HEK293 (cell line): ENCODE measurements around the gene NCBP1.
"Not testable (repeated sequence)": the region's sequence is repeated elsewhere in the genome, so short reads cannot be mapped to it uniquely, and the experiment has no call there.

ENCODE experiments used
- CTCF ChIA-PET: fragments of 350-600 bp; formaldehyde crosslinking; extraction: SDS; loops from one replicate; lab custom pipeline; 2021; ENCODE audit warnings: antibody characterized with exemption; lab: Yijun Ruan, JAX
- POLR2A ChIA-PET: fragments of 300-600 bp; formaldehyde crosslinking; extraction: SDS; loops from one replicate; lab custom pipeline; 2020; ENCODE audit warnings: antibody characterized with exemption, inconsistent platforms; lab: Yijun Ruan, JAX
- H3K27ac ChIP-seq: fragments of 200-500 bp; sonication (Bioruptor generic); 2 replicates; pipeline ENCODE4 v1.5.1; 2014; ENCODE audit warnings: low read depth, low read length, control low read depth, inconsistent platforms; ENCODE audit errors: extremely low read depth
- H3K36me3 ChIP-seq, 2 experiments: fragments of 200-500 bp in 1 of 2; sonication (Bioruptor generic) in 1 of 2; 1 replicate in 1 of 2; 2 replicates in 1 of 2; pipeline ENCODE4 v1.5.1; 2014 to 2017; ENCODE audit warnings: inconsistent platforms in 2 of 2, low read length in 2 of 2; ENCODE audit not compliant: control insufficient read depth in 2 of 2, insufficient read depth in 1 of 2
- H3K4me1 ChIP-seq: fragments of 200-500 bp; sonication (Bioruptor generic); 2 replicates; pipeline ENCODE4 v1.5.1; 2014; ENCODE audit warnings: mild to moderate bottlenecking, low read length, inconsistent platforms; ENCODE audit not compliant: control insufficient read depth, insufficient read depth
- H3K4me3 ChIP-seq: 2 replicates; pipeline ENCODE4 v1.5.1; 2011; ENCODE audit warnings: low read depth, mild to moderate bottlenecking, control low read depth, low read length, moderate library complexity
- H3K9me3 ChIP-seq: fragments of 200-500 bp; sonication (Bioruptor generic); 2 replicates; pipeline ENCODE4 v1.5.1; 2014; ENCODE audit warnings: low read depth, low read length, inconsistent platforms; ENCODE audit not compliant: control insufficient read depth, insufficient read depth
- EGR2 ChIP-seq: fragments of 450-650 bp; formaldehyde crosslinking; IDR thresholded peaks from 2 replicates; pipeline ENCODE4 v1.5.1; 2016; ENCODE audit warnings: low read depth, missing biosample characterization, missing genetic modification characterization
- ELK4 ChIP-seq: IDR thresholded peaks from 2 replicates; pipeline ENCODE4 v1.6.1; 2011; ENCODE audit warnings: mild to moderate bottlenecking, low read depth, low read length, borderline replicate concordance
- GLIS1 ChIP-seq: fragments of 450-650 bp; formaldehyde crosslinking; IDR thresholded peaks from 2 replicates; pipeline ENCODE4 v1.5.1; 2016; ENCODE audit warnings: missing biosample characterization, missing genetic modification characterization
- INSM2 ChIP-seq: fragments of 450-650 bp; formaldehyde crosslinking; IDR thresholded peaks from 2 replicates; pipeline ENCODE4 v1.5.1; 2016; ENCODE audit warnings: missing biosample characterization, missing genetic modification characterization
- MYNN ChIP-seq: fragments of 450-650 bp; formaldehyde crosslinking; IDR thresholded peaks from 2 replicates; pipeline ENCODE4 v1.5.1; 2016; ENCODE audit warnings: missing biosample characterization, missing genetic modification characterization, borderline replicate concordance
- PRDM4 ChIP-seq: fragments of 450-650 bp; formaldehyde crosslinking; IDR thresholded peaks from 2 replicates; pipeline ENCODE4 v1.5.1; 2017; ENCODE audit warnings: missing biosample characterization, missing genetic modification characterization
- PRDM6 ChIP-seq: fragments of 450-650 bp; formaldehyde crosslinking; IDR thresholded peaks from 2 replicates; pipeline ENCODE4 v1.5.1; 2017; ENCODE audit warnings: missing biosample characterization, missing genetic modification characterization
- SCRT2 ChIP-seq: fragments of 450-650 bp; formaldehyde crosslinking; IDR thresholded peaks from 2 replicates; pipeline ENCODE4 v1.5.1; 2016; ENCODE audit warnings: missing biosample characterization, missing genetic modification characterization
- ZBTB26 ChIP-seq: fragments of 450-650 bp; formaldehyde crosslinking; optimal IDR thresholded peaks from 2 replicates; pipeline ENCODE3; 2016; ENCODE audit warnings: missing biosample characterization, mild to moderate bottlenecking, missing genetic modification characterization
- ZBTB6 ChIP-seq: fragments of 450-650 bp; formaldehyde crosslinking; IDR thresholded peaks from 2 replicates; pipeline ENCODE4 v1.5.1; 2017; ENCODE audit warnings: missing biosample characterization, missing genetic modification characterization
- ZNF132 ChIP-seq: fragments of 450-650 bp; formaldehyde crosslinking; IDR thresholded peaks from 2 replicates; pipeline ENCODE4 v1.5.1; 2017; ENCODE audit warnings: missing biosample characterization, missing genetic modification characterization, borderline replicate concordance
- ZNF366 ChIP-seq: fragments of 450-650 bp; formaldehyde crosslinking; conservative IDR thresholded peaks from 2 replicates; pipeline ENCODE4 v1.5.1; 2016; ENCODE audit warnings: missing biosample characterization, missing genetic modification characterization
- ZNF404 ChIP-seq: fragments of 450-650 bp; formaldehyde crosslinking; IDR thresholded peaks from 2 replicates; pipeline ENCODE4 v1.5.1; 2017; ENCODE audit warnings: missing biosample characterization, missing genetic modification characterization
- ZNF501 ChIP-seq: fragments of 450-650 bp; formaldehyde crosslinking; IDR thresholded peaks from 2 replicates; pipeline ENCODE4 v1.5.1; 2016; ENCODE audit warnings: missing biosample characterization, missing genetic modification characterization
- ZNF513 ChIP-seq: fragments of 450-650 bp; IDR thresholded peaks from 2 replicates; pipeline ENCODE4 v1.5.1; 2018; ENCODE audit warnings: missing biosample characterization, missing genetic modification characterization
- ZNF571 ChIP-seq: fragments of 450-650 bp; formaldehyde crosslinking; IDR thresholded peaks from 2 replicates; pipeline ENCODE4 v1.5.0; 2017; ENCODE audit warnings: missing biosample characterization, missing genetic modification characterization
- ZNF596 ChIP-seq: fragments of 450-650 bp; IDR thresholded peaks from 2 replicates; pipeline ENCODE4 v1.5.0; 2018; ENCODE audit warnings: missing biosample characterization, mild to moderate bottlenecking, missing genetic modification characterization, moderate library complexity
- ZNF768 ChIP-seq: fragments of 450-650 bp; formaldehyde crosslinking; IDR thresholded peaks from 2 replicates; pipeline ENCODE4 v1.5.1; 2018; ENCODE audit warnings: missing biosample characterization, mild to moderate bottlenecking, missing genetic modification characterization
- ZSCAN4 ChIP-seq: fragments of 450-650 bp; formaldehyde crosslinking; IDR thresholded peaks from 2 replicates; pipeline ENCODE4 v1.5.1; 2017; ENCODE audit warnings: missing biosample characterization, missing genetic modification characterization

The NCBP1 gene

GRCh38 chr9:97699824-97700223, 66.2 kb downstream of the NCBP1 start:
- not testable (repeated sequence) for H3K4me3 ChIP-seq, H3K9me3 ChIP-seq, H3K4me1 ChIP-seq, H3K36me3 ChIP-seq, H3K27ac ChIP-seq
- CTCF ChIA-PET, result interaction anchor here (0.6 to 1.8 kb wide), 2 partner anchors 24 to 189 kb away, joined by 3 to 7 read pairs; no protein-coding TSS in a partner anchor
- POLR2A ChIA-PET, result interaction anchor here (0.5 kb wide), 1 partner anchor 647 kb away, joined by 4 read pairs; no protein-coding TSS in a partner anchor

- ChIA-PET CTCF (interaction anchor here (0.7 to 4.0 kb wide), 5 partner anchors 195 to 220 kb away, joined by 3 to 43 read pairs (median 4); partner anchors contain the start of gene TRMO), POLR2A (interaction anchor here (1.8 kb wide), 1 partner anchor 8 kb away, joined by 4 read pairs; no protein-coding TSS in a partner anchor)
- peak overlapping the region; percentile 8; the same call in 1 of the 2 replicates for H3K27ac ChIP-seq
- H3K9me3 ChIP-seq, result no peaks in the 10 kb centered on the region
- no peaks in the 10 kb centered on the region; the same call in 1 of the 2 replicates for H3K4me1 ChIP-seq
- H3K4me3 ChIP-seq, result no peak overlapping the region
- H3K36me3 ChIP-seq, result no peaks in the 10 kb centered on the region
- TF ChIP-seq ZNF513 (tag by site-specific recombination) (no peak), GLIS1 (tag by site-specific recombination) (0 out of 2 replicates have a peak, but pooled peaks have one; percentile 8), ZNF571 (tag by site-specific recombination) (no peak), ZBTB6 (tag by site-specific recombination) (no peak), ZBTB26 (tag by site-specific recombination) (no peak), ZNF404 (tag by site-specific recombination) (no peak), ZNF366 (tag by site-specific recombination) (peak; percentile 73), INSM2 (tag by site-specific recombination) (no peak), ELK4 (no peak), EGR2 (no peak), PRDM4 (tag by site-specific recombination) (no peak), ZNF132 (tag by site-specific recombination) (no peak), PRDM6 (no peak), ZNF596 (tag by site-specific recombination) (no peak), SCRT2 (tag by site-specific recombination) (peak; percentile 65), MYNN (tag by site-specific recombination) (no peak), ZNF501 (no peak), ZNF768 (tag by site-specific recombination) (no peak), ZSCAN4 (no peak)
Measured at GRCh38 chr9:97703437-97704344, 70.1 kb downstream of the NCBP1 start.
